WERI-Rb-1 (cell line): ENCODE data around the gene NGRN.

Experiments
- DNase-seq: peaks from one replicate; pipeline ENCODE4 v3.0.0-alpha.2; 2020
- H3K27ac ChIP-seq: fragments of 250-450 bp; sonication (Bioruptor Pico); 2 replicates; pipeline ENCODE4 v1.5.1; 2020; ENCODE audit warnings: mild to moderate bottlenecking, moderate library complexity
- H3K27me3 ChIP-seq: fragments of 250-450 bp; sonication (Bioruptor Pico); 2 replicates; pipeline ENCODE4 v1.5.1; 2021; ENCODE audit warnings: mild to moderate bottlenecking, low read depth, moderate library complexity; ENCODE audit not compliant: insufficient read depth, severe bottlenecking
- H3K36me3 ChIP-seq: fragments of 250-450 bp; sonication (Bioruptor Pico); 2 replicates; pipeline ENCODE4 v1.5.1; 2020; ENCODE audit warnings: mild to moderate bottlenecking, moderate library complexity
- H3K4me3 ChIP-seq: 2 replicates; pipeline ENCODE4 v1.5.1; 2011; ENCODE audit warnings: low read depth, mild to moderate bottlenecking, control low read depth, low read length
- H3K9me3 ChIP-seq: fragments of 250-450 bp; sonication (Bioruptor Pico); 2 replicates; pipeline ENCODE4 v1.5.1; 2021; ENCODE audit warnings: mild to moderate bottlenecking, moderate library complexity; ENCODE audit not compliant: severe bottlenecking
- CTCF ChIP-seq: IDR thresholded peaks from 2 replicates; pipeline ENCODE4 v1.5.1; 2011; ENCODE audit warnings: low read depth, mild to moderate bottlenecking, control low read depth, inconsistent platforms, low read length

The NGRN gene

GRCh38 chr15:90223441-90224165, 41.9 kb upstream of the NGRN start:
- Histone ChIP-seq H3K4me3 (no peak overlapping the region), H3K9me3 (no peaks in the 10 kb centered on the region), H3K27ac (no peak overlapping the region), H3K36me3 (peaks cover 94% of the 10 kb centered on the region), H3K27me3 (no peaks in the 10 kb centered on the region)
- no peak for TF ChIP-seq CTCF
- DNase-seq = no peak

- no peak overlapping the region for H3K27ac ChIP-seq
- H3K36me3 ChIP-seq = peaks cover 95% of the 10 kb centered on the region
- H3K27me3 ChIP-seq = no peaks in the 10 kb centered on the region
- no peaks in the 10 kb centered on the region for H3K9me3 ChIP-seq
- TF ChIP-seq CTCF = no peak
- no peak overlapping the region for H3K4me3 ChIP-seq
- no peak for DNase-seq
Observed at GRCh38 chr15:90225047-90225446, 40.4 kb upstream of the NGRN start.

GRCh38 chr15:90225504-90226234, 39.8 kb upstream of the NGRN start:
- H3K27me3 ChIP-seq = no peaks in the 10 kb centered on the region
- no peaks in the 10 kb centered on the region for H3K9me3 ChIP-seq
- no peak for DNase-seq
- H3K36me3 ChIP-seq = peaks cover 97% of the 10 kb centered on the region
- no peak overlapping the region for H3K4me3 ChIP-seq
- no peak overlapping the region for H3K27ac ChIP-seq
- no peak for TF ChIP-seq CTCF

GRCh38 chr15:90227336-90227735, 38.1 kb upstream of the NGRN start:
- Histone ChIP-seq H3K9me3 (no peaks in the 10 kb centered on the region), H3K27ac (no peak overlapping the region), H3K27me3 (no peaks in the 10 kb centered on the region), H3K36me3 (peaks cover 88% of the 10 kb centered on the region), H3K4me3 (no peak overlapping the region)
- no peak for DNase-seq
- no peak for TF ChIP-seq CTCF

GRCh38 chr15:90227816-90228772, 37.4 kb upstream of the NGRN start:
- H3K36me3 ChIP-seq = peaks cover 81% of the 10 kb centered on the region

More at GRCh38 chr15:90227816-90228772, 37.4 kb upstream of the NGRN start:
- no peak for DNase-seq
- no peak overlapping the region for H3K27ac ChIP-seq
- H3K4me3 ChIP-seq = no peak overlapping the region
- H3K27me3 ChIP-seq = no peaks in the 10 kb centered on the region
- no peaks in the 10 kb centered on the region for H3K9me3 ChIP-seq
- TF ChIP-seq CTCF = no peak
